CD8-positive, alpha-beta memory T cell (primary cell): ENCODE data around the gene FAF1. TPM values are rescaled to one million over a fixed set of nuclear protein-coding genes. Genes with fewer than 3 reads are reported as not detected.
"Not testable (repeated sequence)": the region's sequence is repeated elsewhere in the genome, so short reads cannot be mapped to it uniquely, and the experiment has no call there.

Experiments
- CTCF ChIA-PET: fragments of 350-600 bp; sonication (Branson Sonifier 250); formaldehyde crosslinking; loops from one replicate; lab custom pipeline; 2021; ENCODE audit warnings: antibody characterized with exemption; lab: Charles Lee
- POLR2A ChIA-PET: fragments of 350-600 bp; sonication (Branson Sonifier 250); formaldehyde crosslinking; loops from one replicate; lab custom pipeline; 2021; ENCODE audit warnings: antibody characterized with exemption; lab: Charles Lee
- DNase-seq, 5 donors: peaks; one replicate each; pipeline versions ENCODE4 v3.0.0 to v3.0.0-alpha.2; 2020 to 2022; ENCODE audit warnings: mixed read lengths in 1 of 5
- H3K27ac ChIP-seq: one replicate; pipeline ENCODE4 v1.7.0; 2013; ENCODE audit warnings: low read depth, mild to moderate bottlenecking, low read length, moderate library complexity
- H3K27me3 ChIP-seq: 2 replicates; pipeline ENCODE4 v1.7.0; 2013; ENCODE audit warnings: low read length, mild to moderate bottlenecking; ENCODE audit not compliant: insufficient read depth, poor library complexity, severe bottlenecking
- H3K36me3 ChIP-seq: 2 replicates; pipeline ENCODE4 v1.7.0; 2013; ENCODE audit warnings: mild to moderate bottlenecking, low read length, moderate library complexity; ENCODE audit not compliant: insufficient read depth
- H3K4me1 ChIP-seq: 2 replicates; pipeline ENCODE4 v1.7.0; 2013; ENCODE audit warnings: mild to moderate bottlenecking, low read length, moderate library complexity; ENCODE audit not compliant: insufficient read depth
- H3K4me3 ChIP-seq: 2 replicates; pipeline ENCODE4 v1.7.0; 2013; ENCODE audit warnings: mild to moderate bottlenecking, low read length
- H3K9me3 ChIP-seq: 2 replicates; pipeline ENCODE4 v1.7.0; 2013; ENCODE audit warnings: mild to moderate bottlenecking, low read length
- H3K27ac Mint-ChIP-seq, 8 donors: one replicate each; pipeline ENCODE4 v1.8.0; 2020 to 2021; ENCODE audit warnings: mixed read lengths in 8 of 8, mild to moderate bottlenecking in 6 of 8, inconsistent platforms in 3 of 8, moderate library complexity in 3 of 8
- H3K27me3 Mint-ChIP-seq, 2 donors: one replicate each; pipeline ENCODE4 v1.8.0; 2020 to 2021; ENCODE audit warnings: mixed read lengths in 2 of 2, mild to moderate bottlenecking in 1 of 2, moderate library complexity in 1 of 2
- H3K36me3 Mint-ChIP-seq, 3 donors: one replicate each; pipeline ENCODE4 v1.8.0; 2020 to 2021; ENCODE audit warnings: mixed read lengths in 3 of 3, inconsistent platforms in 1 of 3, mild to moderate bottlenecking in 1 of 3
- H3K4me1 Mint-ChIP-seq, 3 donors: one replicate each; pipeline ENCODE4 v1.8.0; 2020 to 2021; ENCODE audit warnings: mixed read lengths in 3 of 3, inconsistent platforms in 1 of 3, mild to moderate bottlenecking in 1 of 3
- H3K4me3 Mint-ChIP-seq, 7 donors: one replicate each; pipeline ENCODE4 v1.8.0; 2020 to 2021; ENCODE audit warnings: mixed read lengths in 7 of 7, mild to moderate bottlenecking in 6 of 7, moderate library complexity in 4 of 7, inconsistent platforms in 2 of 7
- H3K9me3 Mint-ChIP-seq, 5 donors: one replicate each; pipeline ENCODE4 v1.8.0; 2020 to 2022; ENCODE audit warnings: mixed read lengths in 5 of 5, mild to moderate bottlenecking in 3 of 5, moderate library complexity in 2 of 5, inconsistent platforms in 1 of 5
- polyA plus RNA-seq: library from polyadenylated mRNA; unstranded; fragments of 300-500 nt; fragmentation: Illumina TruSeq; gene quantifications from one replicate; pipeline ENCODE4 v1.2.3, GENCODE V29; 2021
- total RNA-seq, 2 experiments: library from RNA; stranded (reverse); gene quantifications; one replicate each; pipeline ENCODE4 v1.2.3, GENCODE V29; 2021

FAF1 gene
- total and polyA plus RNA-seq, 3 experiments from 2014 or later = 66.4 to 87.1 (median 78.2) TPM

DNA sequence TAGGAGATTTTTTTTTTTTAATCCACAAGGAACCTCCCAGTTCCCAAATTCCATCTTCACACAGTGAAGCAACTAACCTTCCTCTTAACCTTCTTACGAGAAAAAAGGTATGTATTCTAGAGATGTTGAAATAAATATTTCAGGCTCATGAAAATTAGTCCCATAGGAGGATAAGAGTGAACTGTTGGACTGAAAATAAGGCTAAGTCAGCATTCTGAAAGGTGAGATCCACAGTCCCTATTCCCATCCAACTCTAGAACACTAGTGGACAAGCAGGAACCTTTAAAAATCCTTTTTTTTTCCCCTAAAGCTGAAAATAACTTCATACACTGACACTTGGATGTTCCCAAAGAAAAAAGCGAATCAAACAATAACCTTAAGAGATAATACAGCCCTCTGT lies 44.4 kb downstream of the FAF1 start:
- ChIA-PET CTCF (no interaction called here), POLR2A (no interaction called here)
- H3K27me3 Mint-ChIP-seq = no peaks in the 10 kb centered on the region
- H3K9me3 Mint-ChIP-seq = no peaks in the 10 kb centered on the region
- peaks cover 4 to 5% (median 4%) of the 10 kb centered on the region in 3 donors for H3K36me3 Mint-ChIP-seq
- Histone ChIP-seq H3K4me3 (no peak overlapping the region), H3K27me3 (no peaks in the 10 kb centered on the region), H3K9me3 (no peaks in the 10 kb centered on the region), H3K27ac (no peak overlapping the region), H3K4me1 (no peaks in the 10 kb centered on the region), H3K36me3 (no peaks in the 10 kb centered on the region)
- no peak overlapping the region for H3K4me3 Mint-ChIP-seq
- no peak overlapping the region for H3K27ac Mint-ChIP-seq
- no peak for DNase-seq
- peaks cover 19 to 41% (median 37%) of the 10 kb centered on the region in 3 donors for H3K4me1 Mint-ChIP-seq

DNA sequence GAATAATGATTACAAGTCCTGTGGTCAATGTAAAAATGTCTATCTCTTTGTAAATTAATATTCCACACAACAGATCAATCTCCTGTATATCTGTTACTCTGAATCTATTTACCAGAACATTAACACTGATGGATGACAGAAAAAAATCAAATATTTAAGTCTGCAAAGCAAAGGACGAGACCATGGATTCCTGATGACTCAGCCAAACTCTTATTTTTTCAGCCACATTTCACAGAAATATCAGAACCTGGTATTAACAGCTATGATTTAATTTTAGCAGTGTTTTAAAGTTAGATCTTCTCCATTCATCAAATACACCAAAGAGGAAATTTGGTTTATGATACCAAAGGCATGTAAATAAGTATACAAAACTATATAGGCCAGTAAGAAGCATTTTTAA lies 46.1 kb downstream of the FAF1 start:
- ChIA-PET POLR2A (no interaction called here), CTCF (no interaction called here)
- Mint-ChIP-seq H3K4me1 (peaks cover 19 to 37% (median 36%) of the 10 kb centered on the region in 3 donors), H3K4me3 (no peak overlapping the region), H3K36me3 (peaks cover 4 to 9% (median 8%) of the 10 kb centered on the region in 3 donors), H3K27me3 (no peaks in the 10 kb centered on the region), H3K9me3 (no peaks in the 10 kb centered on the region), H3K27ac (peak overlapping the region in 1 of 8 donors; percentile 30)
- Histone ChIP-seq H3K4me3 (no peak overlapping the region), H3K36me3 (no peaks in the 10 kb centered on the region), H3K9me3 (no peaks in the 10 kb centered on the region), H3K27ac (no peak overlapping the region), H3K27me3 (no peaks in the 10 kb centered on the region), H3K4me1 (no peaks in the 10 kb centered on the region)
- no peak for DNase-seq

DNA sequence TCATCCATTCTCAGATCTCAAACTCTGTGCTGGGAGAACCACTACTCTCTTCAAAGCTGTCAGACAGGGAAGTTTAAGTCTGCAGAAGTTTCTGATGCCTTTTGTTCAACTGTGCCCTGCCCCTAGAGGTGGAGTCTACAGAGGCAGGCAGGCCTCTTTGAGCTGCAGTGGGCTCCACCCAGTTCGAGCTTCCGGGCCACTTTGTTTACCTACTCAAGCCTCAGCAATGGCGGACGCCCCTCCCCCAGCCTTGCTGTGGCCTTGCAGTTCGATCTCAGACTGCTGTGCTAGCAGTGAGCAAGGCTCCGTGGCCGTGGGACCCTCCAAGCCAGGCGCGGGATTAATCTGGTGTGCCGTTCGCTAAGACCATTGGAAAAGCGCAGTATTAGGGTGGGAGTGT lies 49.7 kb downstream of the FAF1 start:
- POLR2A ChIA-PET = not testable (repeated sequence)

GRCh38 chr1:50907610-50908009 lies 52.5 kb downstream of the FAF1 start:
- CTCF ChIA-PET = not testable (repeated sequence)

More for the DNA sequence above, 49.7 kb downstream of the FAF1 start:
- not testable (repeated sequence) for H3K4me1 ChIP-seq, H3K27me3 ChIP-seq, H3K4me3 ChIP-seq, H3K36me3 ChIP-seq, H3K9me3 ChIP-seq, DNase-seq, H3K27ac ChIP-seq, H3K36me3 Mint-ChIP-seq, H3K4me3 Mint-ChIP-seq, H3K27ac Mint-ChIP-seq, H3K27me3 Mint-ChIP-seq, H3K9me3 Mint-ChIP-seq
- CTCF ChIA-PET = interaction anchor here (1.1 kb wide), 1 partner anchor 20 kb away, joined by 3 read pairs; no protein-coding TSS in a partner anchor
- H3K4me1 Mint-ChIP-seq = peaks cover 20 to 27% (median 21%) of the 10 kb centered on the region in 3 donors

GRCh38 chr1:50906050-50906449 lies 54.0 kb downstream of the FAF1 start:
- DNase-seq, H3K9me3 ChIP-seq, H3K27me3 ChIP-seq, H3K4me1 ChIP-seq, H3K27me3 Mint-ChIP-seq, POLR2A ChIA-PET, H3K4me3 Mint-ChIP-seq, H3K36me3 ChIP-seq, H3K9me3 Mint-ChIP-seq, CTCF ChIA-PET, H3K36me3 Mint-ChIP-seq, H3K27ac Mint-ChIP-seq, H3K27ac ChIP-seq, H3K4me3 ChIP-seq: not testable (repeated sequence)
- H3K4me1 Mint-ChIP-seq = peaks cover 19 to 34% (median 22%) of the 10 kb centered on the region in 3 donors

More at GRCh38 chr1:50907610-50908009, 52.5 kb downstream of the FAF1 start:
- H3K36me3 ChIP-seq, H3K27me3 ChIP-seq, H3K9me3 ChIP-seq, DNase-seq, H3K36me3 Mint-ChIP-seq, H3K27ac ChIP-seq, H3K27ac Mint-ChIP-seq, H3K4me1 ChIP-seq, H3K4me3 Mint-ChIP-seq, H3K27me3 Mint-ChIP-seq, H3K4me3 ChIP-seq, H3K9me3 Mint-ChIP-seq, POLR2A ChIA-PET: not testable (repeated sequence)
- peaks cover 19 to 30% (median 22%) of the 10 kb centered on the region in 3 donors for H3K4me1 Mint-ChIP-seq

GRCh38 chr1:50902419-50902818 lies 57.6 kb downstream of the FAF1 start:
- H3K27me3 ChIP-seq = no peaks in the 10 kb centered on the region
- no peaks in the 10 kb centered on the region for H3K4me1 ChIP-seq
- H3K27ac ChIP-seq = no peak overlapping the region
- Mint-ChIP-seq H3K27me3 (no peaks in the 10 kb centered on the region), H3K4me1 (peaks cover 26 to 52% (median 36%) of the 10 kb centered on the region in 3 donors), H3K27ac (no peak overlapping the region), H3K4me3 (no peak overlapping the region), H3K9me3 (peaks cover 0 to 4% (median 0%) of the 10 kb centered on the region in 5 donors), H3K36me3 (no peaks in the 10 kb centered on the region)
- H3K9me3 ChIP-seq = no peaks in the 10 kb centered on the region
- CTCF ChIA-PET = no interaction called here
- no peak overlapping the region for H3K4me3 ChIP-seq
- DNase-seq = no peak
- H3K36me3 ChIP-seq = no peaks in the 10 kb centered on the region
- POLR2A ChIA-PET = no interaction called here

- no peak overlapping the region for H3K4me3 Mint-ChIP-seq
- H3K36me3 ChIP-seq = no peaks in the 10 kb centered on the region
- H3K36me3 Mint-ChIP-seq = no peaks in the 10 kb centered on the region
- POLR2A ChIA-PET = no interaction called here
- no peak overlapping the region for H3K27ac ChIP-seq
- peaks cover 0 to 3% (median 0%) of the 10 kb centered on the region in 5 donors for H3K9me3 Mint-ChIP-seq
- no peak overlapping the region for H3K4me3 ChIP-seq
- no peaks in the 10 kb centered on the region for H3K4me1 ChIP-seq
- no peaks in the 10 kb centered on the region for H3K27me3 ChIP-seq
- H3K27ac Mint-ChIP-seq = no peak overlapping the region
- no peak for DNase-seq
- no peaks in the 10 kb centered on the region for H3K27me3 Mint-ChIP-seq
- CTCF ChIA-PET = no interaction called here
- no peaks in the 10 kb centered on the region for H3K9me3 ChIP-seq
- H3K4me1 Mint-ChIP-seq = peaks cover 24 to 52% (median 36%) of the 10 kb centered on the region in 3 donors
Measured at GRCh38 chr1:50901872-50902271, 58.2 kb downstream of the FAF1 start.

DNA sequence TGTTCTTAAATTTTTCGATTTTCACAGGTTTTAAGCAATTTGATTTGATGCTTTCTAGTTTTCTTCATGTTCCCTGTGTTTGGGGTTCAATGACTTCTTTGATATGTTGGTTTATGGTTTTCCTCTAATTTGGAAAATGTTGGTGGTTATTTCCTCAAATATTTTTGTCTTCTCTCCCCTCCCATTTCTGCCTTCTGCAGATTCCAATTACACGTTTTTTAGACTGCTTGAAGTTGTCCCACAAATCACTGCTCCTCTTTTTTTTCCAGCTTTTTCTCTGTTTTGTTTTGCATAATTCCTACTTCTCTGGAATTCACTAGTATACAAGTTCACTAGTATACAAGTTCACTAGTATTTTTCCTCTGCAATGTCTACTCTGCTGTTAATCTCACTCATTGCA lies 61.3 kb downstream of the FAF1 start:
- H3K27me3 Mint-ChIP-seq = no peaks in the 10 kb centered on the region
- ChIA-PET POLR2A (no interaction called here), CTCF (no interaction called here)
- peaks cover 27 to 46% (median 42%) of the 10 kb centered on the region in 3 donors for H3K4me1 Mint-ChIP-seq
- Histone ChIP-seq H3K4me3 (no peak overlapping the region), H3K27ac (no peak overlapping the region), H3K4me1 (no peaks in the 10 kb centered on the region), H3K27me3 (no peaks in the 10 kb centered on the region), H3K9me3 (no peaks in the 10 kb centered on the region), H3K36me3 (no peaks in the 10 kb centered on the region)
- no peaks in the 10 kb centered on the region for H3K9me3 Mint-ChIP-seq
- peak overlapping the region in 1 of 8 donors; percentile 2 for H3K27ac Mint-ChIP-seq
- H3K36me3 Mint-ChIP-seq = peaks cover 0 to 6% (median 0%) of the 10 kb centered on the region in 3 donors
- H3K4me3 Mint-ChIP-seq = no peak overlapping the region
- DNase-seq = no peak
